Measurements from ENCODE around the gene CDC42EP5. TPM values are rescaled to one million over a fixed set of nuclear protein-coding genes. Genes with fewer than 3 reads are reported as not detected.
A peak's percentile ranks its signal among the peaks of the same experiment; 100 is the strongest.

Gene CDC42EP5
- total RNA-seq, 1 donor from 2014 or later: 64.2 TPM

- Histone ChIP-seq H3K79me2 (ENCODE audit: insufficient read depth, low read length) (peaks cover 84% of the 10 kb centered on the region), H4K20me1 (ENCODE audit: insufficient read depth, low read length) (peaks cover 88% of the 10 kb centered on the region)
- no peak for FAIRE-seq
Observed at GRCh38 chr19:54457773-54458647, 15.1 kb downstream of the CDC42EP5 start.

GRCh38 chr19:54456423-54457373, 16.4 kb downstream of the CDC42EP5 start:
- H2AFZ ChIP-seq (ENCODE audit: low read depth, low read length): no peak overlapping the region
- H3K4me3 Mint-ChIP-seq (ENCODE audit: unreplicated experiment): no peak overlapping the region
- TF ChIP-seq EZH2 (IDR thresholded peaks at IDR 0.05; ENCODE audit: insufficient read depth, low read length): no peak
- no peak overlapping the region for H3K27ac ChIP-seq (ENCODE audit: low read depth, low read length)
- no peak overlapping the region for H3K27ac Mint-ChIP-seq (ENCODE audit: unreplicated experiment)
- H3K27me3 ChIP-seq (ENCODE audit: insufficient read depth, low read length): no peaks in the 10 kb centered on the region
- FAIRE-seq (no peak), DNase-seq (ENCODE audit: low read depth) (no peak)
- H3K27me3 Mint-ChIP-seq (ENCODE audit: low read depth, unreplicated experiment): no peaks in the 10 kb centered on the region
- H3K4me1 ChIP-seq (ENCODE audit: insufficient read depth, low read length): peaks cover 5% of the 10 kb centered on the region
- no peak overlapping the region for H3K4me2 ChIP-seq (ENCODE audit: low read length)
- peaks cover 93% of the 10 kb centered on the region for H4K20me1 ChIP-seq (ENCODE audit: insufficient read depth, low read length)
- no peak overlapping the region for H3K4me3 ChIP-seq (ENCODE audit: insufficient read depth, low read depth, low read length)
- peaks cover 85% of the 10 kb centered on the region for H3K79me2 ChIP-seq (ENCODE audit: insufficient read depth, low read length)
- peaks cover 9% of the 10 kb centered on the region for H3K4me1 Mint-ChIP-seq (ENCODE audit: low read depth, unreplicated experiment)
- H3K9me3 Mint-ChIP-seq (ENCODE audit: unreplicated experiment): no peaks in the 10 kb centered on the region
- H3K9me3 ChIP-seq (ENCODE audit: insufficient read depth, low read depth, low read length): no peaks in the 10 kb centered on the region
- H3K36me3 Mint-ChIP-seq (ENCODE audit: low read depth, unreplicated experiment): peaks cover 29% of the 10 kb centered on the region
- no peak overlapping the region for H3K9ac ChIP-seq (ENCODE audit: low read length)
- peaks cover 36% of the 10 kb centered on the region for H3K36me3 ChIP-seq (ENCODE audit: insufficient read depth, low read length)

More at GRCh38 chr19:54457773-54458647, 15.1 kb downstream of the CDC42EP5 start:
- peaks cover 7% of the 10 kb centered on the region for H3K4me1 Mint-ChIP-seq (ENCODE audit: low read depth, unreplicated experiment)
- no peak overlapping the region for H3K4me3 Mint-ChIP-seq (ENCODE audit: unreplicated experiment)
- H3K4me1 ChIP-seq (ENCODE audit: insufficient read depth, low read length): peaks cover 10% of the 10 kb centered on the region
- peaks cover 29% of the 10 kb centered on the region for H3K36me3 Mint-ChIP-seq (ENCODE audit: low read depth, unreplicated experiment)
- no peak for DNase-seq (ENCODE audit: low read depth)
- H3K27ac Mint-ChIP-seq (ENCODE audit: unreplicated experiment): peak overlapping the region; percentile 41
- no peaks in the 10 kb centered on the region for H3K27me3 Mint-ChIP-seq (ENCODE audit: low read depth, unreplicated experiment)
- H3K27me3 ChIP-seq (ENCODE audit: insufficient read depth, low read length): no peaks in the 10 kb centered on the region
- no peak overlapping the region for H3K4me3 ChIP-seq (ENCODE audit: insufficient read depth, low read depth, low read length)
- no peaks in the 10 kb centered on the region for H3K9me3 Mint-ChIP-seq (ENCODE audit: unreplicated experiment)
- H2AFZ ChIP-seq (ENCODE audit: low read depth, low read length): no peak overlapping the region
- no peak overlapping the region for H3K4me2 ChIP-seq (ENCODE audit: low read length)
- no peak overlapping the region for H3K27ac ChIP-seq (ENCODE audit: low read depth, low read length)
- H3K36me3 ChIP-seq (ENCODE audit: insufficient read depth, low read length): peaks cover 29% of the 10 kb centered on the region
- no peak for TF ChIP-seq EZH2 (IDR thresholded peaks at IDR 0.05; ENCODE audit: insufficient read depth, low read length)
- TF ChIP-seq, protein P1, sequence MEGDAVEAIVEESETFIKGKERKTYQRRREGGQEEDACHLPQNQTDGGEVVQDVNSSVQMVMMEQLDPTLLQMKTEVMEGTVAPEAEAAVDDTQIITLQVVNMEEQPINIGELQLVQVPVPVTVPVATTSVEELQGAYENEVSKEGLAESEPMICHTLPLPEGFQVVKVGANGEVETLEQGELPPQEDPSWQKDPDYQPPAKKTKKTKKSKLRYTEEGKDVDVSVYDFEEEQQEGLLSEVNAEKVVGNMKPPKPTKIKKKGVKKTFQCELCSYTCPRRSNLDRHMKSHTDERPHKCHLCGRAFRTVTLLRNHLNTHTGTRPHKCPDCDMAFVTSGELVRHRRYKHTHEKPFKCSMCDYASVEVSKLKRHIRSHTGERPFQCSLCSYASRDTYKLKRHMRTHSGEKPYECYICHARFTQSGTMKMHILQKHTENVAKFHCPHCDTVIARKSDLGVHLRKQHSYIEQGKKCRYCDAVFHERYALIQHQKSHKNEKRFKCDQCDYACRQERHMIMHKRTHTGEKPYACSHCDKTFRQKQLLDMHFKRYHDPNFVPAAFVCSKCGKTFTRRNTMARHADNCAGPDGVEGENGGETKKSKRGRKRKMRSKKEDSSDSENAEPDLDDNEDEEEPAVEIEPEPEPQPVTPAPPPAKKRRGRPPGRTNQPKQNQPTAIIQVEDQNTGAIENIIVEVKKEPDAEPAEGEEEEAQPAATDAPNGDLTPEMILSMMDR (IDR thresholded peaks at IDR 0.05; ENCODE audit: insufficient read depth, low read depth, low read length): no peak
- H3K9ac ChIP-seq (ENCODE audit: low read length): no peak overlapping the region
- H3K9me3 ChIP-seq (ENCODE audit: insufficient read depth, low read depth, low read length): no peaks in the 10 kb centered on the region

DNA sequence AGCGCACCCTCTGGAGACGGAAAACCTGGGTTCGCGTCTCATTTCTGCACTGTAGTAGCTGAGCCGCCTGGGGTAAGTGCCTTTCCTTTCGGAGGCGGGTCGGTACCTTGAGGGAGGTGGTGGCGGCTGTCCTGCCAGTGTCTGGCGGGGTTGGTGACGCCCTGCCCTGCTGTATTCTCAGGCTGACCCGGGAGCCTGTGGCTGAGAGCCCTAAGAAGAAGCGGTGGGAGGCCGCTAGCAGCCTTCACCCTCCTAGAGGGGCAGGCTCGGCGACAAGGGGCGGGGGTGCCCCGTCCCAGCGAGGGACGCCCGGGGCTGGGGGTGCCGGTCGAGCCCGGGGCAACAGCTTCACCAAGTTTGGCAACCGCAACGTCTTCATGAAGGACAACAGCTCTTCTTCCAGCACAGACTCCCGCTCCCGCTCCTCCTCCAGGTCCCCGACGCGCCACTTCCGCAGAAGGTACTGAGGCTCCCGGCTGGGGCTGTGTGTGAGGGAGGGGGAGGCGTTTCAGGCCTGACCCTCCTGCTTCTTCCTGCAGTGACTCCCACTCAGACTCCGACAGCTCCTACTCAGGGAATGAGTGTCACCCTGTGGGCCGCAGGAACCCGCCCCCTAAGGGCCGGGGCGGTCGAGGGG, 17.2 kb downstream of the CDC42EP5 start:
- Mint-ChIP-seq H3K36me3 (ENCODE audit: low read depth, unreplicated experiment) (peaks cover 27% of the 10 kb centered on the region), H3K4me3 (ENCODE audit: unreplicated experiment) (no peak overlapping the region), H3K4me1 (ENCODE audit: low read depth, unreplicated experiment) (peaks cover 16% of the 10 kb centered on the region), H3K27me3 (ENCODE audit: low read depth, unreplicated experiment) (no peaks in the 10 kb centered on the region), H3K27ac (ENCODE audit: unreplicated experiment) (no peak overlapping the region), H3K9me3 (ENCODE audit: unreplicated experiment) (peaks cover 1% of the 10 kb centered on the region)
- H3K9me3 ChIP-seq (ENCODE audit: insufficient read depth, low read depth, low read length): no peaks in the 10 kb centered on the region
- FAIRE-seq: no peak
- H3K27me3 ChIP-seq (ENCODE audit: insufficient read depth, low read length): no peaks in the 10 kb centered on the region
- H3K9ac ChIP-seq (ENCODE audit: low read length): no peak overlapping the region
- no peak for DNase-seq (ENCODE audit: low read depth)
- H4K20me1 ChIP-seq (ENCODE audit: insufficient read depth, low read length): peaks cover 94% of the 10 kb centered on the region
- TF ChIP-seq, protein P1 (IDR thresholded peaks at IDR 0.05; ENCODE audit: insufficient read depth, low read depth, low read length): no peak
- no peak for TF ChIP-seq EZH2 (IDR thresholded peaks at IDR 0.05; ENCODE audit: insufficient read depth, low read length)
- peaks cover 13% of the 10 kb centered on the region for H3K4me1 ChIP-seq (ENCODE audit: insufficient read depth, low read length)
- H3K27ac ChIP-seq (ENCODE audit: low read depth, low read length): no peak overlapping the region
- no peak overlapping the region for H3K4me2 ChIP-seq (ENCODE audit: low read length)
- no peak overlapping the region for H2AFZ ChIP-seq (ENCODE audit: low read depth, low read length)
- peaks cover 92% of the 10 kb centered on the region for H3K79me2 ChIP-seq (ENCODE audit: insufficient read depth, low read length)
- peaks cover 36% of the 10 kb centered on the region for H3K36me3 ChIP-seq (ENCODE audit: insufficient read depth, low read length)
- no peak overlapping the region for H3K4me3 ChIP-seq (ENCODE audit: insufficient read depth, low read depth, low read length)

All from astrocyte (in vitro differentiated cells and primary cell).